Urothelium cell line (cell line): Measurements from ENCODE around the gene GRIA4.
"Not testable (repeated sequence)": the region's sequence is repeated elsewhere in the genome, so short reads cannot be mapped to it uniquely, and the experiment has no call there.

Experiments
- DNase-seq: peaks from one replicate; pipeline ENCODE4 v3.0.0; 2011; ENCODE audit warnings: low spot score, mixed read lengths
- FAIRE-seq: peaks from 2 replicates; lab custom pipeline; 2011; peaks lifted over from hg19 to GRCh38; lab: Jason Lieb, UNC

Gene GRIA4

DNA sequence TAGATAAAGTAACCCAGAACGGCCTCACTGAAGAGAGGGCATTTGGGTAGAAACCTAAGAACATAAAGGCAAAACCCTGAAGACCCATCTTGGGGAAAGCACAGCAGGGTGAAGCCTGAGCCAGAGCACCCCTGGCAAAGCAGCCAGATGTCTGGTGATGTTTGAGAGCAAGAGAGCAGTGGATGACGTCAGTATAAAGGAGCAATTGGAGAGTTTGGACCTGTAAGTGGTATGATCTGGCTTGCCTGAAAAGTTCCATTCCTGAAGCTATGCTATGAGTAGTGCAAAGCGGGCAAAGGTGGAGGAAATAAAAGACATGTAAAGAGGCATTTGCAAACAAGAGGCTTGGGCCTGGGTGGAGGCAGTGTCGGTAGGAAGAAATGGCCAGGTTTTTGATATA, 244.4 kb downstream of the GRIA4 start:
- no peak for DNase-seq
- FAIRE-seq: no peak

DNA sequence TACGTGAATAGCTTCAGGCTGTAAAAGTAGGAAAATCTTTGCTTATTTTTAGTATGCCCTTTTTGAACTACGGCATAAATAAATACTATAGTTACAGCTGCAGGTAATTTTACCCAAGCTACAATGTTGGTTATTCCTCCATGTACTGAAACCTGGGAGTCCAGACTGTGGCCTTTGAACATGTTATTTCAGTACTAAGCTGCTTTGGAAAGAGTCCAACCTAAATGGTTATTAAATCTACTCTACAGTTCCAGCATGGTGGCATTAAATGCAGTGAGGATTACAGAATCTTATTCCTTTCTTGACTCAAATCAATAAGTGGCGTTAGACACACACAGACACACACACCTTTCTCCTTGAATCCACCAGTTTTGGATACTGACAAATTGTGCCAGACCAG, 247.1 kb downstream of the GRIA4 start:
- no peak for FAIRE-seq
- no peak for DNase-seq

DNA sequence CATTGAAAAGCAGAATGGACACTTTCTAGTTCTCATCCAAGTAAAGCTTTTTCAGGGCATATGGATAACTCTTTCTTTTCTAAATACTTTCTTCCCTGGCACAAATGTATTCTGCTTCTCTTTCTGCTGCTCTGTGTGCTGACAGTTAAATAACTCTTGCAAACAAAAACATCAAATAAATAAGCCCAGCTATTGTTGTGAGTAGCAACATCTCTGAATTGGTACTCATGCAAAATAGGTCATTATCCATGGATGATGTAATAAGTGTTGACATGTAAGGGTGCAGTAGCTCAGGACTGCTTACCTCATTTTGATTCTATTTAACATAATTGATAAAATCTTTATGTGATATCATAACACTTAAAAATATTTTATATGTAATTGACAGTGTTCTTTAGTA, 247.9 kb downstream of the GRIA4 start:
- no peak for FAIRE-seq
- no peak for DNase-seq

DNA sequence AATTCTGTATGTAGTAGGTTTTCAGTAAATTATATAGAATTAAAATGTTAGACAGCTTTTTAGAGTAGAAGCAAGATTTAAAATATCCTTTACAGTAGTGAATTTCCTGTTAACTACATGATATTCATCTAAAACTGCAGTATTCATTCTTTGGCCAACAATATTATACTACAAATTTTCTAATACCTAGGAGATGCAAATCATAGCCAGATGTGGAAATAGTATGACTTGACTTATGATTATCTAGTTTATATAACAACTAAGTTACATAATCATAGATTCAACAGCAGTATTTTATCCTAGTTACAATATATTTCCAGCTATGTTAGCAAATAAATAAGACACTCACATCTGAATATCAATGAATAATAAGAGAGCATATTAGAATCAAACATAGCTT, 249.0 kb downstream of the GRIA4 start:
- no peak for FAIRE-seq
- no peak for DNase-seq

DNA sequence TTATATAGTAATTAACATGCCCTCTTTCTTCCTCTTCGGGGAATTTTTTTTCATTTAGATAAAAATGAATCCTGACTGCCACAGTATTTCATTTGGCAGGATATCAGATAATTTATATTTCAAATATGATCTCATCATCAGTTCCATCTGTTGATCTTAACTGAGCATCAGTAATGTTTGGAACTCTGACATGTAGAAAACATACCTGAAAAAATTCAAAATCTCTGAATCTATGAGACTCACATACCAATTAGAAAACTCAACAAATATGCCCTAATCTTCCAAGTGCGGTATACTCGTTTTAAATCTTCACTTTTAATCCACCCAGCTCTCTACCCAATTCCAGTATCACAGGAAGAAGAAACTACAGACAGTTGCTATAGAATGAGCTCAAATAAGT, 250.2 kb downstream of the GRIA4 start:
- DNase-seq: no peak
- no peak for FAIRE-seq

DNA sequence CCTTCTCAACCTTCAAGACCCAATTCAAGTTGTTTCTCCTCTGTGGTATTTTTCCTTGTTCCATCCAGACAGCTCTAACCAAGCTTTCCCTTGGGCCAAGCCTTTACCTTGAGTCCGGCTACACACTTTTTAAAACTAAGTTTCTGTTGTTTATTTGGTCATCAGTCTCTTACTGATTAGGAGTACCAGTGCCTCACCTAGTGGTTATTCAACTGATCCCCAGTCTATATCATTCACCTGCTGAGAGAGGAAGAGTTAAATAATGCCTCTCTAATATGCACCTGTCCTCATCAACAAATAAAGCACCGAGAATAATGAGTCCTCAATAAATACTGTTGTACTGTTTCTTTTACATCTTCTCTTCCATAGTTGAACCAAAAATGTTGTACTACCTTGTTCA, 251.4 kb downstream of the GRIA4 start:
- no peak for DNase-seq
- FAIRE-seq: no peak

DNA sequence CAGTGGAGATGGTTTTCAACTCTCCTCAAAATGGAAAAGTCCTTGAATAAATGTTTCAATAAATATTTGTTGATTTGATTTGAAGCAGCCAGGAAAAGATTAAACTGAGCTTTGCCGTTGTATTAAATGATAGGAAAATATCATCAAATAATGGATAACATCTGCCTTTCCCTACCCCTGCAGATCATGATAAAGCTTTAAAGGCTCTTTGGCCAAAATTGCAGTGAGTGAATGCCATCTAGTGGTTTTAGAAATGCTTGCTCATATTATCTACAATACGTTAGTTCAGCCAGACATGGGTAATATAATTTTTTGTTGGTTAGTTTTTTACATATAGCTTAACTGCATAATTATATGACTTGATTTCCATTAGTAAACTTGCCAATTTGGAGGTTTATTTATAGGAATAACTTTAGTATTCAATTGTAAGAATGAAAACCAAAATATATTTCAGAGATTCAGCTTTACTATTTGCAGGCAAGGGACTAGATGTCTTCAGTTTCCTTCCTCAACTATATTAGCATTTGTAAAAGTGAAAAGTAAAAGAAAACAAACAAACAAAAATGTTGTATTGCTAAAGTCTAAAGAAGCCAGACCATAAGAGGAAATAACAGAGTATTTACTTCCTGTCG, 253.0 kb downstream of the GRIA4 start:
- DNase-seq: peak; percentile 19
- FAIRE-seq: no peak

DNA sequence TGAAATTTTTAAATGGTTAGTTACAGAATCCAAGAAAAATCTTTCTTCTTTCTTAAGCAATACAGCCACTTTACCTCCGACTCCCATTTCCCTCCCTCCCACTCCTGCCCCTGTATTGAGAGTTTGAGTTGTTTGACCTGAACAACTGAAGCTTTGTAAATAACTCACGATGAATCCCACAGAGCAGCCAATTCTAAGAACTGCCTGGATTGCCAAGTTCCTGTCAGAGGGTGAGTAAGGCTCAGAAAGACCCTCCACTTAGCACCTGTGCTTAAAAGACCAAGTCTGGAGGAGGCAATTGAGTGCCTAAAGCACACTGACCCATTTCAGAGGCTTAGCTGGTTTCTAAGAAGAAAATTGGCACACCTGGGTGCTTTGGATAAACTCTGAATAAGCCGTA, 253.7 kb downstream of the GRIA4 start:
- no peak for DNase-seq
- no peak for FAIRE-seq

DNA sequence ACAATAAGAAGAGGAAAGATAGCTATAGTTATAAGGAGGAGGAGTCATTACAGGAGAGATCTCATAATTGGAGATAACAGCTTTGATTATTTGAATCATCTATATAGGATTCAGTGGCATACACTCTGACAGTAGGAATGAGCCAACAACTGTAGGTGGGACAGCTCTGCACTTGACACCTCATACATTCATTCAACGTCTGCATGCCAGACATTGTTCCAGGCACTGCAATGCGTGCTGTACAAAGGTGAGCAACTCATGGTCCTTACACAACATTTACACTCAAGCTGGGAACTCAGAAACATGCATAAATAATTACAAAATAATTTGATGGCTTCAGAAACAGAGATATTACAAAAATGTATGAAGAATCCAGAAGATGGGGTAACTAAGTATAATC, 257.9 kb downstream of the GRIA4 start:
- DNase-seq (no peak), FAIRE-seq (no peak)

DNA sequence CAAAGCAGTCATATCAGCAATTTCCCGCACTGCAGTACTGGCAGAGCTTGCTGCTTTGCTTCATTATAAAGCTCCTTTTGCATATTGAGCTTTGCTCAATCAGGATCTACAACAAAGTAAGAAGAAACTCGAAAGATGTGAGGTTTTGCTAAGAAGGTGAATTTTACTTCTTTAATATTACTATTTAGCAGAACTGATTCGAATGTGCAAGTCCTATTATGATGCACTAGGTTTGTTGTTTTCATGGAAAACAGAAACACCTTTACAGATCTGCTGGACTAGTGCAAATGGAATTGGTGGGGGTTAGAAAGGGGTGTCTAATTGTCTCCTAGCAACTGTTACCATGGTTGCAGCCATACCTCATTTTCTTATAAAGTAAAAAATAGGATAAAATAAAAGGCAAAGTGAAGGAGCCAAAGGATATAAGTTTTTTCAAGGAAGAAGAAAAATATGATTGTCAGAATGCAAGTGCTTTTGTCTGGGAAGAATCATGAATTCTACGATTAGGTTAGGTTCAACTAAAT, 259.0 kb downstream of the GRIA4 start:
- DNase-seq: no peak
- FAIRE-seq: no peak

DNA sequence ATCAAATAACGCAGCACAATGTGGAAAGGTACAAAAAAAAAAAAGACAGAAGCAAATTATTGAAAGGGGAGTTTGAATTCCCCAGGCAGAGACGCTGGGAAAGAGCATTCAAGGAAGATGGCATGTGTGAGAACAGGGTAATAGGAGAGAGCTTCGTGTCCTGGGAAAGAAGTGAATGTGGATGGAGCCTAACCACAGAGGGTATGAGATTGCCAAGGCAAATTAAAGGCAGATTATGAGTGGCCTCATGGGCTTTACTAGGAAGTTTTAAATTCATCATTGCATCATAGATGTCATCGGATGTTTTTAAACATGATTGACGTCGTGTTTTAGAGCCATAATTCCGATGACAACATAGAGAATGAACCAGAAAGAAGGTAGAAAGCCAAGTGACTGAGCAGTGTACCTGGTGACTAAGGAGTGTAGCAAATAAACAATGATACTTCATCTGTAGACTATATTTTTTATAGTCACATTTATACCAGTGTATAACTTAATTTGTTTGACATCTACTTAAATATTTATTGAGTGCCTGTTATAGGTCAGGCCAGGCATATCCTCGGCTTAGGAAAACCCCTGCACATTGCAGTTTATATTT, 260.7 kb downstream of the GRIA4 start:
- no peak for DNase-seq
- no peak for FAIRE-seq

DNA sequence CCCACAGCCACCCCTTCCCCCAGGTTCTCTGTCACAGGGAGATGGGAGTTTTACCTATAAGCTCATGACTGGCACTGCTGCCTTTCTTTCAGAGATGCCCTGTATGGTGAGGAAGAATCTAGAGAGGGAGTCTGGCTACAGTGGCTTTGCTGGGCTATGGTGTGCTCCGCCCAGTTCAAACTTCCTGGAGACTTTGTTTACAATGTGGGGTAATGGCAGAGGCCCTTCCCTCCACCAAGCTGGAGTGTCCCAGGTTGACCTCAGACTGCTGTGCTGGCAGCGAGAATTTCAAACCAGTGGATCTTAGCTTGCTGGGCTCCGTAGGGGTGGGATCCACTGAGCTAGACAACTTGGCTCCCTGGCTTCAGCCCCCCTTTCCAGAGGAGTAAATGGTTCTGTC, 268.6 kb downstream of the GRIA4 start:
- no peak for FAIRE-seq
- no peak for DNase-seq

DNA sequence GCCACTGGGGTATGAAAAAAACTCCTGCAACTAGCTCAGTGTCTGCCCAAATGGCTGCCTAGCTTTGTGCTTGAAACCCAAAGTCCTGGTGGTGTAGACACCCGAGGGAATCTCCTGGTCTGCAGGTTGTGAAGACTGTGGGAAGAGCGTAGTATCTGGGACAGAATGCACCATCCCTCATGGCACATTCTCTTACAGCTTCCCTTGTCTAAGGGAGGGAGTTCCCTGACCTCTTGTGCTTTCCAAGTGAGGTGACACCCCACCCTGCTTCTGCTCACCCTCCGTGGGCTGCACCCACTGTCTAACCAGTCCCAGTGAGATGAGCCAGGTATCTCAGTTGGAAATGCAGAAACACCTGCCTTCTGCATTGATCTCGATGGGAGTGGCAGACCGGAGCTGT, 269.1 kb downstream of the GRIA4 start:
- not testable (repeated sequence) for FAIRE-seq

DNA sequence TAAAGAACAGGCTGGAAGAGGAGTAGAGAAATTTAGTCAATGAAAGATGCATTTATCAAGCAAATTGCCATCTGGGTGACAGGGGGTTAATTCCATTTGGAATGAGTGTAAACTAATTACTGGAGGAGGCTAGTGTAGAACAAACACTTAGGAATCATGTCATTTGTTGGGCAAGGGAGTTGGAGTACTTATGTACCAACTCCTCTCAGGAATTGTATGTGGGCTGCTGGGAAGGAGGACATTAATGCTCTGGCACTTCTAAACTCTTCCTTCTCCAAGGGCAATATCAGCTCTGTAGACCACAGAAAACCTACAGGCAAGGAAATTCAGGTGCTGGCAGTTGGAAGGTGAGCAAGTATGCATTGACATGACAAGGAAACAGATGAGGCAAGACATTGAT, 271.2 kb downstream of the GRIA4 start:
- FAIRE-seq (no peak), DNase-seq (no peak)

More for the DNA sequence above, 269.1 kb downstream of the GRIA4 start:
- not testable (repeated sequence) for DNase-seq

DNA sequence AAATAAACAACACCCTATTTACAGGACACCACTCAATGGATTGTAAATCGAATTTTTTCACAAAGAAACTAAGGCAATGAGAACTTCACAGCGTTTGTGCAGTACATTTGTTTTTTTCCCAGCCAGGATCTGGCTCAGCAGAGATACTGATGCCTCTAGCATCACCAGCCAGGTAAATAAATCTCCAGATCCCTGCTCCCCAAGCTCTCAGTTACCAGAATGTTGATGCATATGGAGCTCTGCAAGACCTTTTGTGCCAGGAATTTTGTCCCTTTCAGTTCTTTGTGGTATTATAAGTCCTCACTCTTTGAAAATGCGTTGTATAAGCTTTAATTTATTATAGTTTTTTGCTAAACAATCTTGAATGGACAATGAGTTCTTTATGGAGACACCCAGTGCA, 274.6 kb downstream of the GRIA4 start:
- FAIRE-seq: no peak
- DNase-seq: no peak

DNA sequence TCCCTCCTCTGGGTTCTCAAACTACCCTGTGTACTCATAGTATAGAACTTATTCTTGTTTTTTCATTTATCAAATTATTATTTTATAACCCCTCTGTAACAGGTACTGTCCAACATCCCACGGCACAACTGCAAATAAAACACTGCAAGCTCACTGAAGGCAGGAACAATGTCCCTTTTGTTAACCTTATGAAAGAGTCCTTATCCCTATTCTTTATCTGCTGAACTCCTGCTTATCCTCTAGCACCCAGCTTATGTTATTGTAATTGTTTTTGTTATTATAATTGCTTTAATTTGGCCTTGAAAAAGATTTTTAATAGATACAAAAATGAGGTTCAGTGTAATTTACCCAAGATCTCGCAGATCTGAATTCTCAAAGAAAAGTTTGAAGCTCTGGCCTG, 281.8 kb downstream of the GRIA4 start:
- no peak for FAIRE-seq

DNA sequence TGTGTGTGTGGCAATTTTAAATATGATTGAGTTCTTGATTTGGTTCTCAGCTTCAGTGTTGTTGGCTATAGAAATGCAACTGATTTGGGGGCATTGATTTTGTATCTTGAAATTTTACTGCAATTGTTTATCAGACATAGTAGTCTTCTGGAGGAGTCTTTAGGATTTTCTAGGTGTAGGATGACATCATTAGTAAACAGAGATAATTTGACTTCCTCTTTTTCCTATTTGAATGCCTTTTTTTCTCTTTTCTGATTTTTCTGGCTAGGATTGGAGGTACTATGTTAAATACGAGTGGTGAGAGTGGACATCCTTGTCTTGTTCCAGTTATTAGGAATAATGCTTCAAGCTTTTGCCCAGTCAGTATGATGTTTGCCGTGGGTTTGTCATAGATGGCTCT, 287.3 kb downstream of the GRIA4 start:
- DNase-seq (no peak), FAIRE-seq (no peak)

More for the DNA sequence above, 281.8 kb downstream of the GRIA4 start:
- no peak for DNase-seq

DNA sequence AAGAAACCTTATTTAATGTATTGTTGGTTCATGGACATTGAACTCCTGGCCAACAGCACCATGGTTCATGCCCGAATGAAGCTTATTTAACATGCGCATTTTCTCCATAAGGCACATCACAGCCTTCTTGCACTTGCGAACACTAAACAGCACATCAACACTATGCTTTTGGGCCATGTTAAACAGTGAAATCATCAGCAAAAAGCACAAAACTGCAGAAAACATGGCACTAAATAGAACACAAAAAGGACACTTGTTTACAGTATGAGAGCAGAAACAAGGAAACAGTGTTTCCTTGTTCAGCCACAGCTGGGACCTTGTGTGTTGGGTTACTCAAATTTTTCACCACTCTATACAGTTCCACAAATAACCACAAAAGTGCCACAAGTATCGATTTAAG, 289.9 kb downstream of the GRIA4 start:
- FAIRE-seq: no peak
- DNase-seq: no peak

DNA sequence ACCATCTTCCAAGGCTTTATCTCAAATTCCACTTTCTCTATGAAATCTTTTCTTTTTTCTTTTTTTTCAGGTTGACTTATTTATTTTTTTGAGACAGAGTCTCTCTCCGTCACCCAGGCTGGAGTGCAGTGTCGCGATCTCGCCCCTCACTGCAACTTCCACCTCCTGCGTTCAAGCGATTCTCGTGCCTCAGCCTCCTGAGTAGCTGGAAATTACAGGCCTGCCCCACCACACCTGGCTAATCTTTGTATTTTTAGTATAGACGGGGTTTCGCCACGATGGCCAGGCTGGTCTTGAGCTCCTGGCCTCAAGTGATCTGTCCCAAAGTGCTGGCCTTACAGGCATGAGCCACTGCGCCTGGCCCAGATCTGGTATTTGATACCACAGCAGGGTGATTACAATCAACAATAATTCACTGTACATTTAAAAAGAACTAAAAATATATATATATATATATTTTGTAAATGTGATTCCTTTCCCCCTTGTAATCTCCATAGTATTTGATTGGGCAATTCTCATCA, 290.7 kb downstream of the GRIA4 start:
- FAIRE-seq: no peak
- no peak for DNase-seq

DNA sequence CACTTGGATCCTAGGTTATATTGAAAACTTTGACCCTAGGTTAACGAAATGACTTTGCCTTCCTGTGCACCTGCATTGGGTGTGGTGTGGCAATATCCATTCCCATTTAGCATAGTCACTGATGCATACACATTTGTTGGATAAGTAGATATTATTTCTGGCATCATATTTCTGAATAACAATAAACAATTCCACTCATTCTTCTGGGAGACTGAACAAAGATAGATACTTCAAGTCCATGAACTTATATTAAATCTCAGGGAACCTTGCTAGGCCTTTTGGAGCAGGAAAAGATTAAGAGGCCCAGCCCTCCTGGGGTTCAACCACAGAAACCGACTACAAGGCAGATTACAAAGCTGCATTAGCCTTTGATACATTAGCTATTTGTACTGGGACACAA, 293.2 kb downstream of the GRIA4 start:
- no peak for DNase-seq
- no peak for FAIRE-seq

DNA sequence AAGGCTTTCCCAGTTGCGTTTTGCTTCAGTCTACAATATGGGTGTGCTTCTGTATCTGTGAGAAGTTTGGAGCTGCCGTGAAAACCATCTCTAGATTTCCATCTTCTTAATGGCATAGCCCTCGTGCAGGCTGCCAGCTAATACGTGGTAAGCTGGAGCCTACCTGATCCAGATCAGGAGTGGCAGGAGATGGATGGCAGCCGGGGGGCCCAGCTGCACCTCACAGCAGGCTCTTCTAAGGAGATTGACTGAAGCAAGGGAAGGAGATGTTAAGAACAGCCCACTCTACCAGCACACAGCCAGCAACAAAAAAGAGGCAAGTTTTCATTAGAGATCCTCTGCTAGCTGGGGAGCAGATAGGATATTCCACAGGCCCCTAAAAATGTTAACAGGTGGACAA, 296.6 kb downstream of the GRIA4 start:
- FAIRE-seq (no peak), DNase-seq (no peak)

DNA sequence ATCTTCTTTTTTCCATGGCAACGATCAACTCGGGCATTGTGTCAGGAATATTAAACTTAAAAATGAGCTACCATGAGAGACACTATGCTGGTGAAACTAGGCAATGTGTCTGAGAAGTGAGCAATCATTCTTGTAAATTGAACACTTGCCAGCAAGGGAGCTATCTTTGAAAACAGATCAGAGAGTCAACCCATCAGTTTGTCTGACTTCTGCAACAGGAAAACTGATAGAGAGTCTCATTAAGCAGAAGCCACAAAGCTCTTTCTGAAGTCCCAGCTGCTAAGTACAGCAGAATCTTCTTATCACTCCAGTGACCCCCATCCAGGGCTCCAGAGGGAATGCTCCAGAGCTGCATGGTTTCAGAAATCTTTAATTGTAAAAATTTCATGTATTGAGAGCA, 297.4 kb downstream of the GRIA4 start:
- DNase-seq (no peak), FAIRE-seq (no peak)
